M059J (cell line): ENCODE results near the gene CPTP. TPM values are rescaled to one million over a fixed set of nuclear protein-coding genes. Genes with fewer than 3 reads are reported as not detected.

Experiments used
- DNase-seq: peaks from one replicate; pipeline ENCODE4 v3.0.0-alpha.2; 2012; ENCODE audit warnings: low read depth
- total RNA-seq: library from RNA; depleted of rRNA; stranded (reverse); fragments of >200 nt; shearing (Covaris generic); gene quantifications from 2 replicates; pipeline ENCODE4 v1.2.3, GENCODE V29; 2014

Gene CPTP
- total RNA-seq, 1 experiment from 2014 or later, result 35.1 TPM

DNA sequence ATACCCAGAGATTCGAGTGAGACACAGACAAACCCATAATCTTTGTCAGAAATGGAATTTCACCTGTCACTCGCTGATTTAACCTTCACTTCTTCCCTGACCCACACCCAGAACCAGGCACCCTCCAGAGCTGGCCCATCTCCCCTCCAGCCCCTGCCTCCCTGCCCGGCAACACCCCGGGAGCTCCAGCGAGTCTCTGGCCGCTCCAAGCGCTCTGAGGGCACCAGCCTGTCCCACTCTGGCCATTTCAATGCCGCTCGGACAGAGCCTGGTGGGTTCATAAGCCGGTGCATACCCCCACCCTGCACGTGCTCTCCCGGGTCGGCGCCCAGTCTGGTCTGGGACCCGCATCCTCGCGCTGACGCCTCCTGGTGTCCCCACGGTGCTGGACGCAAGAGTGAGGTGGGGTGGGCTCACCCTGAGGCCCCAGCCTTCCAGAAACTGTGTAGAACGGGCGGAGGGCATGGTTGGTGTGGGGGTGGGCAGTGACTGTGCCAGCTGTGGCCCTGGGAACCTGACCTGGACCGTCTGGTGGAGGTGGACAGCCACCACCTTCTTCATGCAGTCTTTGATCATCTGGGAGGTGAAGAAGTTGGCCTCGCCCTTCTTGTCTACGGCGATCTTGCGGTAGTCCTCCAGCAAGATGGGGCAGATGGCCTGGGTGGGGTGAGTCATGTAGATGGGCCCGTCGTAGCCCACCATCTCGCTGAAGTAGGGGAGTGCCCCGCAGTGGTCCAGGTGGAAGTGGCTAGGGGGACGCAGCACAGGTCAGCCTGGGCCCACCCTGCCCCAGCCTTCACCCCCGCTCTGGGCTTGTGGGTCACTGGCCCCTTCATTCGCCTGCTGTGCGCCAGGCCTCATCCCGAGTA, 5.6 kb upstream of the CPTP start:
- no peak for DNase-seq

- DNase-seq, result no peak
Measured at GRCh38 chr1:1319646-1319941, 5.0 kb upstream of the CPTP start.

- DNase-seq, result no peak
Measured at GRCh38 chr1:1320666-1321448, 3.7 kb upstream of the CPTP start.

DNA sequence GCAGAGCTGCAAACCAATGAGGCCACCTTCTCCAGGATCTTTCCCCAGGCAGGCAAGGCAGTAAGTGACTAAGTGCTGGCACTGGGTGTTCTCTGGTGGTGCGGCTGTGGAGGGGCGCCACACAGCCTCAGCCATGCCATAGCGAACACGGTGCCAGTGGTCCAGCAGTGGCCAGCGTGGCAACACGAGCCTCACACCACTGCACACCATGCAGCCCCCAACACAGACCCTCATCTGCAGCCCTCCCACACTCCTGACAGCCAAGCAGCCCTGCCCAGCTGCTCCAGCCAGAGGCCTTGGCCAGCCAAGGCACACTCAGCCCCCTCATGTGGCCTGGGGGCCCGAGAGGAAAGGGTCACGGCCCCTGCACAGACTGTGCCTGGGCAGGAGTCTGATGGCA, 3.1 kb upstream of the CPTP start:
- DNase-seq, result no peak

- no peak for DNase-seq
Measured at GRCh38 chr1:1322418-1322817, 2.2 kb upstream of the CPTP start.

- no peak for DNase-seq
Measured at GRCh38 chr1:1322952-1323351, 1.6 kb upstream of the CPTP start.

GRCh38 chr1:1324084-1324523, 498 bp upstream of the CPTP start:
- no peak for DNase-seq

GRCh38 chr1:1325288-1326074, 879 bp downstream of the CPTP start:
- peak; percentile 43 for DNase-seq

GRCh38 chr1:1326075-1326605, 1.5 kb downstream of the CPTP start:
- no peak for DNase-seq

- no peak for DNase-seq
Measured at GRCh38 chr1:1327291-1327690, 2.7 kb downstream of the CPTP start.

DNA sequence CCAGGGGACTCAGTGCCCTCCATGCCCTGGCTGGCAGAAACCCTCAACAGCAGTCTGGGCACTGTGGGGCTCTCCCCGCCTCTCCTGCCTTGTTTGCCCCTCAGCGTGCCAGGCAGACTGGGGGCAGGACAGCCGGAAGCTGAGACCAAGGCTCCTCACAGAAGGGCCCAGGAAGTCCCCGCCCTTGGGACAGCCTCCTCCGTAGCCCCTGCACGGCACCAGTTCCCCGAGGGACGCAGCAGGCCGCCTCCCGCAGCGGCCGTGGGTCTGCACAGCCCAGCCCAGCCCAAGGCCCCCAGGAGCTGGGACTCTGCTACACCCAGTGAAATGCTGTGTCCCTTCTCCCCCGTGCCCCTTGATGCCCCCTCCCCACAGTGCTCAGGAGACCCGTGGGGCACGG, 3.7 kb downstream of the CPTP start:
- DNase-seq, result no peak

GRCh38 chr1:1329304-1330210, 5.0 kb downstream of the CPTP start:
- no peak for DNase-seq

DNA sequence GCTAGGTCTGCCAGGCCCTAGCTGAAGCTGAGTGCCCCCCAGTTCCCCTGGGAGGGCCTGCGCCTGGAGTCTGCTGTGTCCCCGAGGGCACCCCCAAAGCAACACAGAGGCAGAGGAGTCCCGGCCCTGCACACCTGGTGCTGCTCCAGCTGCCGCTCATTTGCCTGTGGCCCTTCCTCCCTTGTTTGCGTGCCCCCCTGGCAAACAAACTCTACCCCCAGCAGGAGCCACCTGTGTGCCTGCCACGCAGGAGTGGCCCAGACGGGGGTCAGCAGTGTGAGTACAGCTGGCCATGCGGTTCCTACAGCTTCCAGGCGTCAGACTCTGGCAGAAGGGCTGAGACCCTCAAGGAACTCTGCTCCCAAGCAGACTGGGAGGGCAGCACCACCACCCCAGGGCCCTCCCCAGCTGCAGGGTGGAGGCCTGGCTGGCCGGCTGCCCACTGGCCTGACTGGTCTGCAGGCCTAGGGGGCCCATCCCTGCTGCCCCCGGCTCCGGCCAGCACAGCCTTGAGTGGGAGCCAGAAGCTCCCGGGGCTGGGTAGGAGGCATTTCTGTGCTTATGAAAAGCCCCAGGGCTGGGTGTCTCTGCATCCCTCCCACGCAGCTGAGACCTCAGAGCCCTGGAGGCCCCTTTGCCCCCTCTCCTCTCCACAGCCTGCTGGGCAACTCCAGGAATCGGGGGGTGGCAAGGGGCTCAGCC, 5.9 kb downstream of the CPTP start:
- no peak for DNase-seq

GRCh38 chr1:1331068-1331965, 6.7 kb downstream of the CPTP start, which contains the start of gene TAS1R3:
TAS1R3 (plus strand) TSS chr1:1331280; CDS start chr1:1331346, 66 bp downstream.
- DNase-seq, result peak; percentile 22

GRCh38 chr1:1332031-1332755, 7.6 kb downstream of the CPTP start:
- no peak for DNase-seq

DNA sequence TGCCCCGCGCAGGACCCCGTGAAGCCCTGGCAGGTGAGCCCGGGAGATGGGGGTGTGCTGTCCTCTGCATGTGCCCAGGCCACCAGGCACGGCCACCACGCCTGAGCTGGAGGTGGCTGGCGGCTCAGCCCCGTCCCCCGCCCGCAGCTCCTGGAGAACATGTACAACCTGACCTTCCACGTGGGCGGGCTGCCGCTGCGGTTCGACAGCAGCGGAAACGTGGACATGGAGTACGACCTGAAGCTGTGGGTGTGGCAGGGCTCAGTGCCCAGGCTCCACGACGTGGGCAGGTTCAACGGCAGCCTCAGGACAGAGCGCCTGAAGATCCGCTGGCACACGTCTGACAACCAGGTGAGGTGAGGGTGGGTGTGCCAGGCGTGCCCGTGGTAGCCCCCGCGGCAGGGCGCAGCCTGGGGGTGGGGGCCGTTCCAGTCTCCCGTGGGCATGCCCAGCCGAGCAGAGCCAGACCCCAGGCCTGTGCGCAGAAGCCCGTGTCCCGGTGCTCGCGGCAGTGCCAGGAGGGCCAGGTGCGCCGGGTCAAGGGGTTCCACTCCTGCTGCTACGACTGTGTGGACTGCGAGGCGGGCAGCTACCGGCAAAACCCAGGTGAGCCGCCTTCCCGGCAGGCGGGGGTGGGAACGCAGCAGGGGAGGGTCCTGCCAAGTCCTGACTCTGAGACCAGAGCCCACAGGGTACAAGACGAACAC, 8.3 kb downstream of the CPTP start:
- DNase-seq, result no peak

GRCh38 chr1:1333551-1334241, 9.1 kb downstream of the CPTP start:
- DNase-seq, result no peak
